Neural progenitor cell (in vitro differentiated cells): ENCODE data around the gene RPTOR. TPM values are rescaled to one million over a fixed set of nuclear protein-coding genes. Genes with fewer than 3 reads are reported as not detected.

Source experiments
- DNase-seq: peaks from one replicate; pipeline ENCODE4 v3.0.0-alpha.2; 2016; ENCODE audit warnings: low spot score
- H2AFZ ChIP-seq: fragments of 200-600 bp; sonication (generic); replicated peaks from 2 replicates; pipeline ENCODE4 v1.6.1; 2016; ENCODE audit warnings: antibody characterized with exemption
- H3F3A ChIP-seq: fragments of 200-600 bp; sonication (generic); 2 replicates; pipeline ENCODE4 v1.6.1; 2016; ENCODE audit warnings: antibody characterized with exemption, low read depth
- H3K27ac ChIP-seq: fragments of 200-600 bp; sonication (generic); 2 replicates; pipeline ENCODE4 v1.5.1; 2016; ENCODE audit warnings: mild to moderate bottlenecking
- H3K27me3 ChIP-seq: fragments of 200-600 bp; sonication (generic); 2 replicates; pipeline ENCODE4 v1.6.1; 2016; ENCODE audit warnings: mild to moderate bottlenecking, moderate library complexity
- H3K36me3 ChIP-seq: fragments of 200-600 bp; sonication (generic); 2 replicates; pipeline ENCODE4 v1.5.1; 2016
- H3K4me1 ChIP-seq: fragments of 200-600 bp; sonication (generic); 2 replicates; pipeline ENCODE4 v1.6.1; 2016; ENCODE audit warnings: mixed run types
- H3K4me2 ChIP-seq: fragments of 200-600 bp; sonication (generic); 2 replicates; pipeline ENCODE4 v1.6.1; 2016
- H3K4me3 ChIP-seq: fragments of 200-600 bp; sonication (generic); 2 replicates; pipeline ENCODE4 v1.5.1; 2016
- H3K79me2 ChIP-seq: fragments of 200-600 bp; sonication (generic); 2 replicates; pipeline ENCODE4 v1.6.1; 2016; ENCODE audit warnings: low read depth
- H3K9ac ChIP-seq: fragments of 200-600 bp; sonication (generic); 2 replicates; pipeline ENCODE4 v1.6.1; 2016
- H3K9me3 ChIP-seq: fragments of 200-600 bp; sonication (generic); 2 replicates; pipeline ENCODE4 v1.5.1; 2016; ENCODE audit warnings: low read depth
- H4K20me1 ChIP-seq: fragments of 200-600 bp; sonication (generic); 2 replicates; pipeline ENCODE4 v1.6.1; 2016; ENCODE audit warnings: low read depth
- H3K27ac Mint-ChIP-seq: 3 replicates; pipeline ENCODE4 v1.8.0; 2021; ENCODE audit warnings: mixed read lengths
- H3K27me3 Mint-ChIP-seq: 2 replicates; pipeline ENCODE4 v1.8.0; 2022; ENCODE audit warnings: low read depth, mild to moderate bottlenecking, inconsistent platforms, moderate library complexity, mixed read lengths; ENCODE audit not compliant: insufficient read depth
- H3K36me3 Mint-ChIP-seq: 3 replicates; pipeline ENCODE4 v1.8.0; 2021; ENCODE audit warnings: mixed read lengths
- H3K4me1 Mint-ChIP-seq: 3 replicates; pipeline ENCODE4 v1.8.0; 2021; ENCODE audit warnings: mixed read lengths
- H3K4me3 Mint-ChIP-seq: 3 replicates; pipeline ENCODE4 v1.8.0; 2021; ENCODE audit warnings: mild to moderate bottlenecking, moderate library complexity, mixed read lengths
- H3K9me3 Mint-ChIP-seq: 3 replicates; pipeline ENCODE4 v1.8.0; 2020; ENCODE audit warnings: mixed read lengths
- CTCF ChIP-seq: fragments of 200-600 bp; sonication (generic); IDR thresholded peaks from 2 replicates; pipeline ENCODE4 v1.5.1; 2017; ENCODE audit warnings: antibody characterized with exemption, mild to moderate bottlenecking
- EZH2 ChIP-seq: fragments of 200-600 bp; sonication (generic); IDR thresholded peaks from 2 replicates; pipeline ENCODE4 v1.6.1; 2017; ENCODE audit warnings: antibody characterized with exemption, mild to moderate bottlenecking, moderate library complexity
- EZH2phosphoT487 ChIP-seq: fragments of 200-600 bp; sonication (generic); IDR thresholded peaks from 2 replicates; pipeline ENCODE4 v1.6.1; 2017; ENCODE audit warnings: antibody characterized with exemption
- total RNA-seq: library from RNA; depleted of rRNA; stranded (reverse); fragments of >200 nt; gene quantifications from 2 replicates; pipeline ENCODE4 v1.2.3, GENCODE V29; 2015; ENCODE audit warnings: low replicate concordance

RPTOR gene
- total RNA-seq, 1 donor from 2014 or later: 7.4 TPM

- H3K36me3 ChIP-seq: no peaks in the 10 kb centered on the region
- H3K9ac ChIP-seq: no peak overlapping the region
- no peak overlapping the region for H3K4me2 ChIP-seq
- Mint-ChIP-seq H3K27ac (no peak overlapping the region), H3K4me3 (no peak overlapping the region), H3K4me1 (peaks cover 15% of the 10 kb centered on the region), H3K27me3 (no peaks in the 10 kb centered on the region), H3K36me3 (peaks cover 15% of the 10 kb centered on the region), H3K9me3 (no peaks in the 10 kb centered on the region)
- TF ChIP-seq EZH2phosphoT487: no peak
- TF ChIP-seq EZH2: no peak
- no peak for TF ChIP-seq CTCF
- no peak for DNase-seq
- no peaks in the 10 kb centered on the region for H3F3A ChIP-seq
- H3K79me2 ChIP-seq: no peaks in the 10 kb centered on the region
- no peaks in the 10 kb centered on the region for H3K27me3 ChIP-seq
- H3K9me3 ChIP-seq: no peaks in the 10 kb centered on the region
- no peak overlapping the region for H3K4me3 ChIP-seq
- H3K4me1 ChIP-seq: peaks cover 3% of the 10 kb centered on the region
- H3K27ac ChIP-seq: no peak overlapping the region
- H2AFZ ChIP-seq: no peak overlapping the region
- H4K20me1 ChIP-seq: no peaks in the 10 kb centered on the region
Measured at GRCh38 chr17:80884811-80885210, 340.2 kb downstream of the RPTOR start.

DNA sequence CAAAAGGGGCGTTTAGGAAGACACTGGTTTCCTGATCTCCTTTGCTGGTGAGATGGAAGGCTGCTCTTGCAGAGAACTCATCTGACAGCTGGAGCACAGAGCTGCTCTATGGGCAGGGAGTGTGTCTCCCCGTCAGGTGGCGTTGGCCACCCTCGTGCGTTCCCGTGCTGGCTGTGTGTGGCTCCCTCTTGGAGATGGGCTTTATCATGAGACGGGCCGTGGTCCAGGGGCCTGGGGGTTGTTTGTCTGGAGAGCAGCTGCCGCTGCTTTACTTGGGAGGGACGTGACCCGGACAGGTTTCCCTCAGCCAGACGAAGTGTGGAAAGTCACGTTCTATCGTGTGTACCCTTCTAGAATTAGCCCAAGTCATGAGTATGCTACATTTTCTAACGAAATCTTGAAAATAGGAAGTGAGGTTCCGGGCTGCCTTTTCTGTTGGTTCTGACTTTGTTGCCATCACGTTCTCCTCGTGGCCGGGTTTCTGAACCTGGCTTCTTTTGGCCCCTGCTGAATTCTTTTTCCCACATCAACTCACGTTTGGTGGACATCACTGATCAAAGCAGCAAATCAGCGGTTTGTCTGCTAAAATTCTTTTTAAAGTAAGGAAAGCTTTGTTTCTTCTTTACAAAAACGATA is 341.4 kb downstream of the RPTOR start:
- Histone ChIP-seq H2AFZ (no peak overlapping the region), H4K20me1 (no peaks in the 10 kb centered on the region), H3K4me2 (no peak overlapping the region), H3K79me2 (no peaks in the 10 kb centered on the region), H3K4me1 (no peaks in the 10 kb centered on the region), H3K27me3 (no peaks in the 10 kb centered on the region), H3K4me3 (no peak overlapping the region), H3F3A (no peaks in the 10 kb centered on the region), H3K9me3 (no peaks in the 10 kb centered on the region), H3K27ac (no peak overlapping the region), H3K36me3 (no peaks in the 10 kb centered on the region), H3K9ac (no peak overlapping the region)
- Mint-ChIP-seq H3K27me3 (no peaks in the 10 kb centered on the region), H3K4me1 (peaks cover 11% of the 10 kb centered on the region), H3K36me3 (peaks cover 12% of the 10 kb centered on the region), H3K9me3 (no peaks in the 10 kb centered on the region), H3K27ac (no peak overlapping the region), H3K4me3 (no peak overlapping the region)
- no peak for DNase-seq
- no peak for TF ChIP-seq CTCF
- no peak for TF ChIP-seq EZH2
- no peak for TF ChIP-seq EZH2phosphoT487

- Histone ChIP-seq H3K27ac (no peak overlapping the region), H3K36me3 (no peaks in the 10 kb centered on the region), H2AFZ (no peak overlapping the region), H3K9ac (no peak overlapping the region), H3K4me3 (no peak overlapping the region), H3K79me2 (no peaks in the 10 kb centered on the region), H4K20me1 (no peaks in the 10 kb centered on the region), H3K4me1 (no peaks in the 10 kb centered on the region), H3K9me3 (no peaks in the 10 kb centered on the region), H3K4me2 (no peak overlapping the region), H3K27me3 (no peaks in the 10 kb centered on the region), H3F3A (no peaks in the 10 kb centered on the region)
- H3K36me3 Mint-ChIP-seq: peaks cover 12% of the 10 kb centered on the region
- no peak overlapping the region for H3K27ac Mint-ChIP-seq
- H3K4me1 Mint-ChIP-seq: peaks cover 19% of the 10 kb centered on the region
- TF ChIP-seq EZH2phosphoT487 (no peak), CTCF (no peak), EZH2 (no peak)
- H3K27me3 Mint-ChIP-seq: no peaks in the 10 kb centered on the region
- no peak overlapping the region for H3K4me3 Mint-ChIP-seq
- H3K9me3 Mint-ChIP-seq: no peaks in the 10 kb centered on the region
- DNase-seq: no peak
Measured at GRCh38 chr17:80886641-80887573, 342.3 kb downstream of the RPTOR start.
